Testis (tissue), 3 donors: ENCODE data around the gene ZYX. TPM values are rescaled to one million over a fixed set of nuclear protein-coding genes. Genes with fewer than 3 reads are reported as not detected.

Experiments used
- DNase-seq: peaks from one replicate; pipeline ENCODE4 v3.0.0-alpha.2; 2019
- H3K27ac ChIP-seq, 2 donors: fragments of 200-600 bp; sonication (generic); one replicate each; pipeline ENCODE4 v1.5.1; 2019
- H3K27me3 ChIP-seq: fragments of 200-600 bp; sonication (generic); one replicate; pipeline ENCODE4 v1.5.1; 2019
- H3K36me3 ChIP-seq: fragments of 200-600 bp; sonication (generic); one replicate; pipeline ENCODE4 v1.5.1; 2017; ENCODE audit warnings: low read depth; ENCODE audit errors: missing control alignments
- H3K4me1 ChIP-seq: fragments of 200-600 bp; sonication (generic); one replicate; pipeline ENCODE4 v1.5.1; 2019
- H3K4me3 ChIP-seq, 2 donors: fragments of 200-600 bp; sonication (generic); one replicate each; pipeline ENCODE4 v1.5.1; 2017 to 2019
- H3K9me3 ChIP-seq: fragments of 200-600 bp; sonication (generic); one replicate; pipeline ENCODE4 v1.5.1; 2017
- CTCF ChIP-seq, 3 experiments: fragments of 450-650 bp in 2 of 3; fragments of 200-600 bp in 1 of 3; sonication (generic) in 1 of 3; IDR thresholded peaks; one replicate each; pipeline ENCODE4 v1.5.1; 2016 to 2019; ENCODE audit warnings: antibody characterized with exemption in 3 of 3, mild to moderate bottlenecking in 2 of 3, moderate library complexity in 1 of 3
- POLR2A ChIP-seq: fragments of 450-650 bp; IDR thresholded peaks from one replicate; pipeline ENCODE4 v1.6.1; 2017; ENCODE audit warnings: antibody characterized with exemption, mild to moderate bottlenecking, moderate library complexity
- WGBS, 2 donors: methylation state at CpG; one replicate each; pipeline ENCODE4 v1.1.5; 2018; 5-methylcytosine and 5-hydroxymethylcytosine counted together
- intact Hi-C: fragments of 100-400 bp; cut with DNase I; formaldehyde crosslinking; loops from one replicate; pipeline ENCODE4 v1.15.1; 2023; ENCODE audit warnings: low total_unique reads
- polyA plus RNA-seq: library from polyadenylated mRNA; stranded (reverse); fragments of 350-450 nt; fragmentation: Illumina TruSeq; extraction: RNeasy Lipid Tissue Mini Kit (QIAGEN cat#74804); gene quantifications from one replicate; pipeline ENCODE4 v1.2.3, GENCODE V29; 2014; ENCODE audit warnings: low read depth, low replicate concordance; ENCODE audit not compliant: insufficient read depth
- total RNA-seq, 2 donors: library from RNA; depleted of rRNA; stranded (reverse); fragments of >200 nt; gene quantifications; one replicate each; pipeline ENCODE4 v1.2.3, GENCODE V29; 2016

Gene ZYX
- total and polyA plus RNA-seq, 3 donors from 2014 or later: 164 to 222 (median 190) TPM

GRCh38 chr7:143351574-143351973 is 29.6 kb upstream of the ZYX start:
- WGBS, 2 donors: 94 to 100% methylated on average over 6 to 9 of the region's 9 CpGs

GRCh38 chr7:143352531-143353002 is 28.6 kb upstream of the ZYX start:
- Histone ChIP-seq H3K4me3 (no peak overlapping the region), H3K4me1 (no peaks in the 10 kb centered on the region), H3K27me3 (no peaks in the 10 kb centered on the region), H3K9me3 (no peaks in the 10 kb centered on the region), H3K27ac (no peak overlapping the region), H3K36me3 (no peaks in the 10 kb centered on the region)
- TF ChIP-seq POLR2A: no peak
- TF ChIP-seq CTCF (IDR thresholded peaks at IDR 0.05): no peak
- DNase-seq: no peak
- intact Hi-C loops: no loop called here
- WGBS, 2 donors: 72 to 90% methylated on average over 9 to 11 of the region's 11 CpGs

More at GRCh38 chr7:143351574-143351973, 29.6 kb upstream of the ZYX start:
- Histone ChIP-seq H3K9me3 (no peaks in the 10 kb centered on the region), H3K4me1 (no peaks in the 10 kb centered on the region), H3K36me3 (no peaks in the 10 kb centered on the region), H3K4me3 (no peak overlapping the region), H3K27ac (no peak overlapping the region), H3K27me3 (no peaks in the 10 kb centered on the region)
- intact Hi-C loops: no loop called here
- TF ChIP-seq POLR2A (no peak), CTCF (IDR thresholded peaks at IDR 0.05) (no peak)
- DNase-seq: no peak

GRCh38 chr7:143354376-143354775 is 26.8 kb upstream of the ZYX start:
- 90 to 95% methylated on average over 6 to 8 of the region's 8 CpGs for WGBS, 2 donors
- Histone ChIP-seq H3K36me3 (no peaks in the 10 kb centered on the region), H3K4me3 (no peak overlapping the region), H3K27me3 (no peaks in the 10 kb centered on the region), H3K27ac (no peak overlapping the region), H3K4me1 (no peaks in the 10 kb centered on the region), H3K9me3 (no peaks in the 10 kb centered on the region)
- no peak for DNase-seq
- intact Hi-C loops: no loop called here
- TF ChIP-seq CTCF (IDR thresholded peaks at IDR 0.05): no peak
- TF ChIP-seq POLR2A: no peak

GRCh38 chr7:143354965-143355364 is 26.2 kb upstream of the ZYX start:
- no peak for TF ChIP-seq CTCF (IDR thresholded peaks at IDR 0.05)
- TF ChIP-seq POLR2A: no peak
- 88 to 91% methylated on average over 4 to 8 of the region's 8 CpGs for WGBS, 2 donors
- Histone ChIP-seq H3K27me3 (no peaks in the 10 kb centered on the region), H3K4me1 (no peaks in the 10 kb centered on the region), H3K27ac (no peak overlapping the region), H3K4me3 (no peak overlapping the region), H3K36me3 (no peaks in the 10 kb centered on the region), H3K9me3 (no peaks in the 10 kb centered on the region)
- intact Hi-C loops: no loop called here
- DNase-seq: no peak
